ENCODE measurements around the gene GMPPA.

The GMPPA gene

GRCh38 chr2:219553168-219553417 is 54.4 kb downstream of the GMPPA start:
- peaks cover 0 to 28% (median 8%) of the 10 kb centered on the region in 3 donors for H3K36me3 ChIP-seq
- H3K27ac ChIP-seq: peak overlapping the region; percentile 46 to 48

GRCh38 chr2:219553463-219553963 is 54.8 kb downstream of the GMPPA start:
- no peaks in the 10 kb centered on the region for H3K27me3 ChIP-seq
- H3K4me1 ChIP-seq: peaks cover 0 to 26% (median 19%) of the 10 kb centered on the region in 4 donors
- H3K9me3 ChIP-seq: no peaks in the 10 kb centered on the region
- peaks cover 0 to 32% (median 8%) of the 10 kb centered on the region in 3 donors for H3K36me3 ChIP-seq
- H3K4me3 ChIP-seq: no peak overlapping the region
- no peak for DNase-seq
- H3K27ac ChIP-seq: no peak overlapping the region
- intact Hi-C loops (cut with DNase I; ENCODE audit: low total_unique reads): loop anchor here (5.0 kb wide), 1 partner anchor 44 kb away; the partner anchor contains the start of gene STK11IP
- no peak for TF ChIP-seq CTCF (IDR thresholded peaks at IDR 0.05)

More at GRCh38 chr2:219553168-219553417, 54.4 kb downstream of the GMPPA start:
- no peak for DNase-seq
- Histone ChIP-seq H3K9me3 (no peaks in the 10 kb centered on the region), H3K27me3 (no peaks in the 10 kb centered on the region), H3K4me1 (peaks cover 0 to 26% (median 19%) of the 10 kb centered on the region in 4 donors), H3K4me3 (peak overlapping the region; percentile 52 to 65)
- intact Hi-C loops (cut with DNase I; ENCODE audit: low total_unique reads): loop anchor here (5.0 kb wide), 1 partner anchor 44 kb away; the partner anchor contains the start of gene STK11IP
- no peak for TF ChIP-seq CTCF (IDR thresholded peaks at IDR 0.05)

GRCh38 chr2:219554350-219554749 is 55.7 kb downstream of the GMPPA start:
- Histone ChIP-seq H3K4me1 (peaks cover 0 to 26% (median 19%) of the 10 kb centered on the region in 4 donors), H3K4me3 (no peak overlapping the region), H3K27ac (no peak overlapping the region), H3K9me3 (no peaks in the 10 kb centered on the region), H3K27me3 (no peaks in the 10 kb centered on the region), H3K36me3 (peaks cover 0 to 40% (median 8%) of the 10 kb centered on the region in 3 donors)
- intact Hi-C loops (cut with DNase I; ENCODE audit: low total_unique reads): loop anchor here (5.0 kb wide), 1 partner anchor 43 kb away; the partner anchor contains the start of gene STK11IP
- no peak for TF ChIP-seq CTCF (IDR thresholded peaks at IDR 0.05)
- no peak for DNase-seq

GRCh38 chr2:219555956-219556355 is 57.3 kb downstream of the GMPPA start:
- intact Hi-C loops (cut with DNase I; ENCODE audit: low total_unique reads): no loop called here

GRCh38 chr2:219556413-219556812 is 57.7 kb downstream of the GMPPA start:
- H3K4me1 ChIP-seq: peaks cover 0 to 22% (median 17%) of the 10 kb centered on the region in 4 donors
- no peak overlapping the region for H3K27ac ChIP-seq
- no peak for DNase-seq
- H3K27me3 ChIP-seq: no peaks in the 10 kb centered on the region
- H3K9me3 ChIP-seq: no peaks in the 10 kb centered on the region
- H3K36me3 ChIP-seq: peaks cover 0 to 47% (median 8%) of the 10 kb centered on the region in 3 donors
- TF ChIP-seq CTCF (IDR thresholded peaks at IDR 0.05): no peak
- H3K4me3 ChIP-seq: no peak overlapping the region
- intact Hi-C loops (cut with DNase I; ENCODE audit: low total_unique reads): no loop called here

More at GRCh38 chr2:219555956-219556355, 57.3 kb downstream of the GMPPA start:
- no peaks in the 10 kb centered on the region for H3K27me3 ChIP-seq
- no peak overlapping the region for H3K27ac ChIP-seq
- no peak overlapping the region for H3K4me3 ChIP-seq
- H3K9me3 ChIP-seq: no peaks in the 10 kb centered on the region
- no peak for DNase-seq
- no peak for TF ChIP-seq CTCF (IDR thresholded peaks at IDR 0.05)
- H3K36me3 ChIP-seq: peaks cover 0 to 42% (median 8%) of the 10 kb centered on the region in 3 donors
- peaks cover 0 to 26% (median 19%) of the 10 kb centered on the region in 4 donors for H3K4me1 ChIP-seq

Measured in tibial artery (tissue), 4 donors.